ENCODE data around the gene DYSF. TPM values are rescaled to one million over a fixed set of nuclear protein-coding genes. Genes with fewer than 3 reads are reported as not detected.

DYSF gene
- polyA plus RNA-seq, 3 donors from 2014 or later = 3.4 to 5.0 (median 4.2) TPM

- Mint-ChIP-seq H3K4me3 (no peak overlapping the region), H3K9me3 (no peaks in the 10 kb centered on the region), H3K27ac (no peak overlapping the region), H3K4me1 (no peaks in the 10 kb centered on the region), H3K36me3 (no peaks in the 10 kb centered on the region), H3K27me3 (ENCODE audit: low read depth in 3 of 3) (peaks cover 0 to 2% (median 0%) of the 10 kb centered on the region in 3 donors)
- DNase-seq = no peak
Observed at GRCh38 chr2:71700041-71700657, 246.8 kb downstream of the DYSF start.

- H3K9me3 Mint-ChIP-seq = no peaks in the 10 kb centered on the region
- no peak overlapping the region for H3K27ac Mint-ChIP-seq
- no peaks in the 10 kb centered on the region for H3K4me1 Mint-ChIP-seq
- no peaks in the 10 kb centered on the region for H3K36me3 Mint-ChIP-seq
- no peak for DNase-seq
- peaks cover 0 to 2% (median 0%) of the 10 kb centered on the region in 3 donors for H3K27me3 Mint-ChIP-seq (ENCODE audit: low read depth in 3 of 3)
- no peak overlapping the region for H3K4me3 Mint-ChIP-seq
Observed at GRCh38 chr2:71700658-71701397, 247.5 kb downstream of the DYSF start.

GRCh38 chr2:71702071-71702970, 249.0 kb downstream of the DYSF start:
- Mint-ChIP-seq H3K27me3 (ENCODE audit: low read depth in 3 of 3) (peaks cover 0 to 2% (median 2%) of the 10 kb centered on the region in 3 donors), H3K4me3 (no peak overlapping the region), H3K4me1 (no peaks in the 10 kb centered on the region), H3K27ac (no peak overlapping the region), H3K36me3 (no peaks in the 10 kb centered on the region), H3K9me3 (no peaks in the 10 kb centered on the region)
- no peak for DNase-seq

- no peak overlapping the region for H3K4me3 Mint-ChIP-seq
Observed at GRCh38 chr2:71702971-71703898, 249.9 kb downstream of the DYSF start.

GRCh38 chr2:71704131-71704561, 250.8 kb downstream of the DYSF start:
- Mint-ChIP-seq H3K27ac (no peak overlapping the region), H3K27me3 (ENCODE audit: low read depth in 3 of 3) (peaks cover 1 to 3% (median 2%) of the 10 kb centered on the region in 3 donors), H3K4me1 (no peaks in the 10 kb centered on the region), H3K9me3 (no peaks in the 10 kb centered on the region), H3K36me3 (no peaks in the 10 kb centered on the region), H3K4me3 (peak overlapping the region in 1 of 5 donors; percentile 60)
- DNase-seq = no peak

More at GRCh38 chr2:71702971-71703898, 249.9 kb downstream of the DYSF start:
- peaks cover 2 to 3% (median 2%) of the 10 kb centered on the region in 3 donors for H3K27me3 Mint-ChIP-seq (ENCODE audit: low read depth in 3 of 3)
- H3K9me3 Mint-ChIP-seq = no peaks in the 10 kb centered on the region
- no peak for DNase-seq
- H3K4me1 Mint-ChIP-seq = no peaks in the 10 kb centered on the region
- no peaks in the 10 kb centered on the region for H3K36me3 Mint-ChIP-seq
- no peak overlapping the region for H3K27ac Mint-ChIP-seq

GRCh38 chr2:71704688-71705087, 251.3 kb downstream of the DYSF start:
- H3K4me3 Mint-ChIP-seq = no peak overlapping the region
- H3K36me3 Mint-ChIP-seq = no peaks in the 10 kb centered on the region
- H3K9me3 Mint-ChIP-seq = no peaks in the 10 kb centered on the region
- DNase-seq = no peak
- H3K27ac Mint-ChIP-seq = no peak overlapping the region
- peaks cover 1 to 3% (median 2%) of the 10 kb centered on the region in 3 donors for H3K27me3 Mint-ChIP-seq (ENCODE audit: low read depth in 3 of 3)
- H3K4me1 Mint-ChIP-seq = no peaks in the 10 kb centered on the region

GRCh38 chr2:71705171-71705960, 252.0 kb downstream of the DYSF start:
- Mint-ChIP-seq H3K4me1 (no peaks in the 10 kb centered on the region), H3K27me3 (ENCODE audit: low read depth in 3 of 3) (peaks cover 1 to 3% (median 2%) of the 10 kb centered on the region in 3 donors), H3K27ac (no peak overlapping the region), H3K36me3 (no peaks in the 10 kb centered on the region), H3K9me3 (no peaks in the 10 kb centered on the region), H3K4me3 (no peak overlapping the region)
- DNase-seq = no peak

- no peak overlapping the region for H3K4me3 Mint-ChIP-seq
Observed at GRCh38 chr2:71706121-71706520, 252.8 kb downstream of the DYSF start.

GRCh38 chr2:71706836-71707235, 253.5 kb downstream of the DYSF start:
- Mint-ChIP-seq H3K9me3 (no peaks in the 10 kb centered on the region), H3K4me3 (no peak overlapping the region), H3K4me1 (no peaks in the 10 kb centered on the region), H3K36me3 (no peaks in the 10 kb centered on the region), H3K27ac (no peak overlapping the region), H3K27me3 (ENCODE audit: low read depth in 3 of 3) (peaks cover 2 to 4% (median 3%) of the 10 kb centered on the region in 3 donors)
- DNase-seq = no peak

More at GRCh38 chr2:71706121-71706520, 252.8 kb downstream of the DYSF start:
- no peaks in the 10 kb centered on the region for H3K9me3 Mint-ChIP-seq
- H3K4me1 Mint-ChIP-seq = no peaks in the 10 kb centered on the region
- no peak overlapping the region for H3K27ac Mint-ChIP-seq
- no peak for DNase-seq
- peaks cover 2 to 3% (median 2%) of the 10 kb centered on the region in 3 donors for H3K27me3 Mint-ChIP-seq (ENCODE audit: low read depth in 3 of 3)
- H3K36me3 Mint-ChIP-seq = no peaks in the 10 kb centered on the region

- H3K27ac Mint-ChIP-seq = no peak overlapping the region
- H3K4me1 Mint-ChIP-seq = no peaks in the 10 kb centered on the region
- H3K36me3 Mint-ChIP-seq = no peaks in the 10 kb centered on the region
- H3K4me3 Mint-ChIP-seq = no peak overlapping the region
- H3K27me3 Mint-ChIP-seq (ENCODE audit: low read depth in 3 of 3) = peaks cover 3 to 7% (median 4%) of the 10 kb centered on the region in 3 donors
- no peak for DNase-seq
- H3K9me3 Mint-ChIP-seq = no peaks in the 10 kb centered on the region
Observed at GRCh38 chr2:71710367-71711132, 257.2 kb downstream of the DYSF start.

- no peak overlapping the region for H3K4me3 Mint-ChIP-seq
- H3K9me3 Mint-ChIP-seq = no peaks in the 10 kb centered on the region
- H3K27ac Mint-ChIP-seq = no peak overlapping the region
- no peak for DNase-seq
- no peaks in the 10 kb centered on the region for H3K4me1 Mint-ChIP-seq
- H3K27me3 Mint-ChIP-seq (ENCODE audit: low read depth in 3 of 3) = peaks cover 3 to 6% (median 4%) of the 10 kb centered on the region in 3 donors
- H3K36me3 Mint-ChIP-seq = no peaks in the 10 kb centered on the region
Observed at GRCh38 chr2:71711133-71711855, 257.9 kb downstream of the DYSF start.
